ENCODE data around the gene INHBC.
A peak's percentile ranks its signal among the peaks of the same experiment; 100 is the strongest.

The INHBC gene

DNA sequence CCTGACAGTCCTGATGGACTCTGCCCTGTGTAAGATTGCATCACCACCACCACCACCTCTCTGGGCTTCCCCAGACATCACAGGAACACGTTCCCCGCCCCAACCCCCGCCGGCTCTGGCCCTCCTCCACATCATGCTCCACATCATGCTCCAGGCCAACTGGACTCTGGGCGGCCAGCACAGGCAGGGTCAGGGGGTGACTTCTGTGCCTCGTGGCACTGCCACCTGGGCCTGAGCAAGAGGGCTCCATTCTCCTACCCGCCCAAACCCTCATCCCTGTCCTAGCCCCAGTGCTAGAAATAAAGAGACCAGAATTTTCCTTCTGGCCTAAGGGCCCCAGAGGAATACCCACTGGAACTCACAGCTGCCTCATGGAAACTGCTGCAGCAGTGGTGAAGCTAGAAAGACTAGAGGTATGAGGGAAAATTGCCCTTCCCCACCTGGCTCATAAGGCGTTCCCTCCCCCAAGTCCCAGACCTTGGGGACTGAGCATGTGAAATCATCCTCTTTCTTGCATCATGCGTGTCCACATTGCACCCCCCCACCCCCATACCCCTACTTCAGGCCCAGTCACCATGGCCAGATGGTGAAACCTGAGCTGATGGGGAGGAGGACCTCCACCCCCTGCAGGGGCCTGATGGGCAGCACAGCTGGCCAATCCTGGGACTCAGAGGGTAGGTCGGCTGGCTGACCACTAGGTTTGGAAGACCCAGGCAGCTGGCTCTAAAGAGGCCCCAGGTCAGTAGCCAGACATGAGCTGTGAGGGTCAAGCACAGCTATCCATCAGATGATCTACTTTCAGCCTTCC is 20.2 kb downstream of the INHBC start, which contains the start of gene INHBE:
TSS of gene INHBE (plus strand) at position 742 of the 808 bp plus-strand sequence. CDS start 230 bp downstream, outside the sequence.
- DNase-seq: no peak

DNA sequence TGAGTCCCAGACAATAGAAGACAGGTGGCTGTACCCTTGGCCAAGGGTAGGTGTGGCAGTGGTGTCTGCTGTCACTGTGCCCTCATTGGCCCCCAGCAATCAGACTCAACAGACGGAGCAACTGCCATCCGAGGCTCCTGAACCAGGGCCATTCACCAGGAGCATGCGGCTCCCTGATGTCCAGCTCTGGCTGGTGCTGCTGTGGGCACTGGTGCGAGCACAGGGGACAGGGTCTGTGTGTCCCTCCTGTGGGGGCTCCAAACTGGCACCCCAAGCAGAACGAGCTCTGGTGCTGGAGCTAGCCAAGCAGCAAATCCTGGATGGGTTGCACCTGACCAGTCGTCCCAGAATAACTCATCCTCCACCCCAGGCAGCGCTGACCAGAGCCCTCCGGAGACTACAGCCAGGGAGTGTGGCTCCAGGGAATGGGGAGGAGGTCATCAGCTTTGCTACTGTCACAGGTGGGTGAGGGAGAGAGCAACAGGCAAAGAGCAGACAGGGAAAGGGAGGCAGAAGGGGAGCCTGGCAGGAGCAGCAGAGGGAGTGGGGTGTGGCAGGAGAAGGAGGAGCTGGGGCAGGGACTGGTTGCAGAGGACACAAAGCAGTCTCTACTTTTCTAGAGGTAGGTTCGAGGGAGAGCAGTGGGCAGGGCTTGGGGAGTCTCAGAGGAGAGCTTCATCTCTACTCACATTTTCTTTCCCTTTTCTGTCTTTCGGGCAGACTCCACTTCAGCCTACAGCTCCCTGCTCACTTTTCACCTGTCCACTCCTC is 21.0 kb downstream of the INHBC start:
- no peak for DNase-seq

DNA sequence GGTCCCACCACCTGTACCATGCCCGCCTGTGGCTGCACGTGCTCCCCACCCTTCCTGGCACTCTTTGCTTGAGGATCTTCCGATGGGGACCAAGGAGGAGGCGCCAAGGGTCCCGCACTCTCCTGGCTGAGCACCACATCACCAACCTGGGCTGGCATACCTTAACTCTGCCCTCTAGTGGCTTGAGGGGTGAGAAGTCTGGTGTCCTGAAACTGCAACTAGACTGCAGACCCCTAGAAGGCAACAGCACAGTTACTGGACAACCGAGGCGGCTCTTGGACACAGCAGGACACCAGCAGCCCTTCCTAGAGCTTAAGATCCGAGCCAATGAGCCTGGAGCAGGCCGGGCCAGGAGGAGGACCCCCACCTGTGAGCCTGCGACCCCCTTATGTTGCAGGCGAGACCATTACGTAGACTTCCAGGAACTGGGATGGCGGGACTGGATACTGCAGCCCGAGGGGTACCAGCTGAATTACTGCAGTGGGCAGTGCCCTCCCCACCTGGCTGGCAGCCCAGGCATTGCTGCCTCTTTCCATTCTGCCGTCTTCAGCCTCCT is 21.6 kb downstream of the INHBC start:
- peak; percentile 40 for DNase-seq

DNA sequence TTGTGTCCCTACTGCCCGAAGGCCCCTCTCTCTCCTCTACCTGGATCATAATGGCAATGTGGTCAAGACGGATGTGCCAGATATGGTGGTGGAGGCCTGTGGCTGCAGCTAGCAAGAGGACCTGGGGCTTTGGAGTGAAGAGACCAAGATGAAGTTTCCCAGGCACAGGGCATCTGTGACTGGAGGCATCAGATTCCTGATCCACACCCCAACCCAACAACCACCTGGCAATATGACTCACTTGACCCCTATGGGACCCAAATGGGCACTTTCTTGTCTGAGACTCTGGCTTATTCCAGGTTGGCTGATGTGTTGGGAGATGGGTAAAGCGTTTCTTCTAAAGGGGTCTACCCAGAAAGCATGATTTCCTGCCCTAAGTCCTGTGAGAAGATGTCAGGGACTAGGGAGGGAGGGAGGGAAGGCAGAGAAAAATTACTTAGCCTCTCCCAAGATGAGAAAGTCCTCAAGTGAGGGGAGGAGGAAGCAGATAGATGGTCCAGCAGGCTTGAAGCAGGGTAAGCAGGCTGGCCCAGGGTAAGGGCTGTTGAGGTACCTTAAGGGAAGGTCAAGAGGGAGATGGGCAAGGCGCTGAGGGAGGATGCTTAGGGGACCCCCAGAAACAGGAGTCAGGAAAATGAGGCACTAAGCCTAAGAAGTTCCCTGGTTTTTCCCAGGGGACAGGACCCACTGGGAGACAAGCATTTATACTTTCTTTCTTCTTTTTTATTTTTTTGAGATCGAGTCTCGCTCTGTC is 22.3 kb downstream of the INHBC start:
- no peak for DNase-seq

DNA sequence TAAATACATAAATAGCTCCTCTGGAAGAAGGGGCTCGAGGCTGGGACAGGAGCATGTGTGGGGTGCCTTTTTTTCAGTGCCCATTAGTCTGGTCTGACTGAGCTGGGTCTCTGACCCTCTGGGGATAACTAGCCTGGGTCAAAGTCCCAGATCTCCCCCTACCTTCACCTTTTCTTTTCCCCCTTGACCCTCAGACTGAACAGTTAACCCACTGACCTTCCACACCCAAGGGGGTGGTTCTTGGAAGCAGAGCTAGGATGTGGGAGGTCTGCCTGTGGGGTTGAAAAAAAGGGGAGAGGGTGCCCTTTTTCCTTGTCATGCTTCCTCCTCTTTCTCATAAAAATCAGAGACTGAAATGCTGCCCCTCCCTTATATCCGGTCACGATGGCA is 24.1 kb downstream of the INHBC start:
- DNase-seq: no peak

DNA sequence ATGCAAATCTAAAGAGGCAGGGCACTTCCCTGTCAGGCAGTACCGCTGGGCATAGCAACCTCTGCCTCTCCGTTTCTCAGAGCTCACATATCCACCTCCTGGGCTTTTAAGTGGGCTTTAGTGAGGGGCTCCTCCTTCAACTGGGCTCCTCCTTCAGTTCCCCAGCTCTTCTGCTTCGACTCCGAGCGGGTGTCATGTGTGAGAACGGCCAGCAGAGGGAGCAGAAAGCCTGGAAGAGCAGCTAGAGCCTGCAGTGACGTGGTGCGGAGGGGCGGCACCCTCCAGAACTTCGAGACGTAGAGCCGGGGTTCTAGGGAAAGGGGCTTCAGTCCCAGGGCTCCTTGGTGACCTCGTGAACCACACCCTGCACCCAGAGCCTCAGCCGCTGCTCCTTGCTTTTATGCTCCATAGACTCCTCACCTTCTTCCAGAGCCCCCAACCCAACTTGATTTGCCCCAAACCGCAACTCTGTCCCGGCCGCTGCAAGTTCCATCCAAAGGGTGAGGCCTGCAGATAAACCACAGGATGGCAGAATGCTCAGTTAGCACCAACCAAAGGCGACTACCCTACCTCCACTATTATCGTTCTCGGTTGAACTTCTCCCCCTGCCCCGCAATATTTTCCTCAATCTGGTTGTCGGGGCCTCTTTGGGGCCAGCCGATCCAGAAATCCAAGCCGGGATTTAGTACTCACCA is 24.6 kb downstream of the INHBC start:
- peak; percentile 93 for DNase-seq

DNA sequence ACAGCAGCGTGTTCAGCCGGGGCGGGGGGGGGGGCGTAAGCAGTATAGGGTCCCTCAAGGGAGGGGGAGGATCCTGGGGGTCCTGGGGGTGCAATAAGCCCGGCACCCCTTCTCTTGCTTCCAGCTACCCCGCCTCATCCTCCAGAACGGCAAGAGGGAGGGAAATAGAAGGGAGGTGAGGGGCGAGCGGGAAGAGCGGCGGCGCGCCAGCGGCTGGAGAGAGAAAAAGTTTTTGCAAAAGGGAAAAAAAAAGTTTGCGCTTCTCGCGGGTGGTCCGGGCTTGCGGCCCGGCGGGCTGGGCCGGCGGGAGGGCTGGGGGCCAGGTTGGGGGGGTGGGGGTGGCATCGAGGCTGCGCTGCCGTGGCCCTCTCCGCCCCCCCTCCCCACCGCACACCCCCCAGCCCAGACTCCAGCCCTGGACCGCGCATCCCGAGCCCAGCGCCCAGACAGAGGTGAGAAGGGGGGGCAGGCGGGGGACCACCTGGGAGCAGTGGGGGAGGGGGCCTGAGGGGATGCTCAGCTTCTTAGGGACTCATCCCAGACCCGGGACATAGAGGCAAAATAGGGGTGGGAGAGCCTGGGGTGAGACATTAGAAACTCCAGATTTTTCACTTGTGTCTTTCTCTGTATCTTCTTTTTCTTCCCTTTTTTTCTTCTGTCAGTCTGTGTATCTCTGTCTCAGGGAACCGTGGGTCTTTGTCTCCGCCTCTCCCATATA is 25.3 kb downstream of the INHBC start, which contains the start of gene GLI1:
TSS of gene GLI1 (plus strand) at position 36 of the 718 bp plus-strand sequence. CDS start 3,907 bp downstream, outside the sequence.
- no peak for DNase-seq

DNA sequence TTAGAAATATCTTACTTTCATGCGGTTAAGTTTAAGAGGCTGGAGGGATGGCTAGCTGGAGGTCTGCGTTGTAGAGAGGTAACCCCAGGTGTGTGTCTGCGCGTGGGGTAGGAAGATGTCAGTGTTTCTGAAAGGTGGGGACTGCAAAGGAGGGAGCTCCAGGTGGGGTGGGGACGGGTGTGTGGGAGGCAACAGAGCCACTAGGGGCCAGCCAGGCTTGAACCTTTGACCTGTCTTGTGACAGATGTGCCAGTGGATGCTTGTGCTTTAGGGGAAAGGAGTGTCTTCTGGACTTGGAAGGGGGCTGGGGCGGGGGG is 25.8 kb downstream of the INHBC start:
- DNase-seq: no peak

DNA sequence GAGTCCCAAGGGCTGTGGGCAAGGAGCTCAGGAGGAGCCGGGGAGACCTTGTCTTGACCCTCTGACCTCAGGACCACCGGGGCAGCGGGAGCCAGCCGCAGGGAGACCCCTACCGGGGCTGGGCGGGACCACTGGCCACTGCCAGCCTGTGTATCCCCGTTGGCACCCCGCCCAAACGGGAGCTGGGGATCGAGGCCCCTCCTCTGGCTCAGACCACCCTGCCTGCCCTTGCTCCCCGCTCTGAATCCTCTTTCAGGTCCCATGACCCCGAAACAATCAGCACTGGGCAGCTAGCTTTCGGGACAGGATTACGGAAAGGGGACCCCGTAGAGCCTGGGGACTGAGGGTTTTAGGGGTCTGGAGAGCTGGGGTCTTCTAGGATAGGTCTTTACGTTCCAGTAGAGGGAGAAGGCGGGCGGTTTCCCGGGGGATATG is 26.3 kb downstream of the INHBC start:
- DNase-seq: no peak

DNA sequence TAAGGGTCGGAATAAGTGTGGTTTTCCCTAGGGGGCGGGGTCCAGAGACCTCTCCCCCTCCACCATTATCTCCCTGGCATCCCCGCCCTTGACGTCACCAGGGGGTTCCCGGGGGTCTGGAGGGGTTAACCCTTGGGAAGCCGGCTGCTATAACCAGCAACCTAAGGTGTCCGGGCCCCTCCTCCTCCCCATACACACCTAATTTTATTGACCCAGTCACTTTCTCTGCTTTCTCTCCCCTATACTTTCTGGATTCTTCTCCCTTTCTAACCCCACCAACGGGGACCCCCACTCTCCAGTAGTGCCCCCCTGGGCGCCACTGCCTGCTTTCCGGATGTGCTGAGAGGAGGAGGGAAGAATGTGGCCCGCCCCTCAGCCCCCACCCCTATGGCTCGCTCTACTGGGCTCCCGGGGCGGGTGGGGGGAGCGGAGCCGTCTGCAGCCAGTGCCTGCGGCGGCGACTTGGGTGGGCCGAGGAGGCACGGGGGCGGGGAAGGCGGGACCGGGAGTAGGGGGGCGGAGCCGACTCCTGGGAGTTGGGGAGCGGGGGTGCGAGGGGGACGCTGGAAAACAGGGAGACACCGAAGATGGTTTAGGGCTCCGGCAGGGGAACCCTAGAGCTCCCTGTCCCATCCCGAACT is 26.8 kb downstream of the INHBC start:
- no peak for DNase-seq

DNA sequence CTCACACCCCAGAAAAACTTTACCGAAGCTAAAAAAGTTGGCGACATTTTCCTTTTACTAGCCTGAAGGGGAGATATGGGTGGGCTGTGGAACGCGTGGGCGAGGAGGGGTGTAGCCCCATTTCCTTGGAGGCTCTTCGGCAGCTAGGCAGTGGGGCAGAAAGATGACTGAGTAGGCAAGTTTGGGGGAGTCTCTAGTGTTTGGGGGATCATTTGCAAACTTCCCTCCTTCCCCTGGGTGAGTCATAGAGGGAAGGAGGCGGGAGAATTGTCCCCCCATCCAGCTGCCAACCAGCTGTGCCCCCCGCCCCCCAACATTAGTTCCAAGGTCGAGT is 27.3 kb downstream of the INHBC start:
- DNase-seq: no peak

DNA sequence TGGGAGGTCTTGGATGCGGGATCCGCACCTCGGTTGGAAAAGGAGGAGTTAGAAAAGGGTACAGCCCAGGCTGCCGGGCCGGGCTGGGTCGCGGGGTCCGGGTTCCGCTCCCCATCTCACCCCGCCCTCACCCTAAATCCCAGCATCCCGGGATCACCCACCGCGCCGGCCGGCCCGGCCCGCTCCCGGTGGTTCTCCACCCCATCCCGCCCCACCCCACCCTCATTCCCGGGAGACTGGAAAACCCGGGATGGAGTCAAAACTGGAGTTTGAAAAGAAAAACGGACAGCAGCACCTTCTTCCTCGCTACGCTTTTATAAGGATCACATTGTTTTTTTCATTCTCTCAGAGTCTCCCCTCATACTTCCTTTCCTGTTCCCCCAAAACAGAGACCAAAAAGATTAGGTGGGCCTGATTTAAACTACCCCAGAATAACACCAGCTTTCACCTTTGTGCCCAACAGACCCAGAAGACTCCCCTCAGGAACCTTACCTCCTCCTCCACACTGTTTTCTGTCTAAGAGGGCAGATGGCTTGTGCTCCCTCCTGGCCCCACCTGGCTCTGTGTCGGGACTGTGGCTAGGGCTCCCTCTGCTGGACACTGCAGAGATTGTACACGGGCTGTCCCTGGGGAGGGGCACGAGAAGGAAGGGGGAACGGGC is 27.8 kb downstream of the INHBC start:
- peak; percentile 81 for DNase-seq

DNA sequence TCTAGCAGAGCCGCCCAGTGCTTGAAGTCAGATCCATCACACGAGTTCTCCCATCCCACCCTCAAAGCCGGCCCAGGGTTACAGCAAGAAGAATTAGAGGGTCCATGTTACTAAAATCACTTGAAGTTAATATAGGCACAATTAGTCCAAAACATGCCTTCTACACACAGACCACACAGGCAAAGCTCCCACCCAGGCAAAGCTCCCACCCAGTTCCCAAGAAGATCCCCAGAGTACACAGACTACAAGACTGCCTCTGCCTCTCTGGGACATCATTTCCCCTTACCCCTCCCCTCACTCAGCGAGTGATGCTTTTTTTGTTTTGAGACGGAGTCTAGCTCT is 28.3 kb downstream of the INHBC start:
- DNase-seq: no peak

DNA sequence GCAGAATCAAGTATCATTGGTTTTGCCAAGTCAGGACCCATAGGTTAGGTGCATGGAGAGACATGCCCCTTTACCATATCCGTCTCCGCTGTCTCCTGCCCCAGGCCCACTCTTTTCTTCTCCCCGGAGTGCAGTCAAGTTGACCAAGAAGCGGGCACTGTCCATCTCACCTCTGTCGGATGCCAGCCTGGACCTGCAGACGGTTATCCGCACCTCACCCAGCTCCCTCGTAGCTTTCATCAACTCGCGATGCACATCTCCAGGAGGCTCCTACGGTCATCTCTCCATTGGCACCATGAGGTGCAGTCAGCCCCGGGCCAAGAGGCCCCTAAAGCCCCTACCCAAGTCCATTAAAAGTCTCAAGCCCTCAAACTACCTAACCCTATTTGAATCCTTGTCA is 30.0 kb downstream of the INHBC start:
- no peak for DNase-seq

DNA sequence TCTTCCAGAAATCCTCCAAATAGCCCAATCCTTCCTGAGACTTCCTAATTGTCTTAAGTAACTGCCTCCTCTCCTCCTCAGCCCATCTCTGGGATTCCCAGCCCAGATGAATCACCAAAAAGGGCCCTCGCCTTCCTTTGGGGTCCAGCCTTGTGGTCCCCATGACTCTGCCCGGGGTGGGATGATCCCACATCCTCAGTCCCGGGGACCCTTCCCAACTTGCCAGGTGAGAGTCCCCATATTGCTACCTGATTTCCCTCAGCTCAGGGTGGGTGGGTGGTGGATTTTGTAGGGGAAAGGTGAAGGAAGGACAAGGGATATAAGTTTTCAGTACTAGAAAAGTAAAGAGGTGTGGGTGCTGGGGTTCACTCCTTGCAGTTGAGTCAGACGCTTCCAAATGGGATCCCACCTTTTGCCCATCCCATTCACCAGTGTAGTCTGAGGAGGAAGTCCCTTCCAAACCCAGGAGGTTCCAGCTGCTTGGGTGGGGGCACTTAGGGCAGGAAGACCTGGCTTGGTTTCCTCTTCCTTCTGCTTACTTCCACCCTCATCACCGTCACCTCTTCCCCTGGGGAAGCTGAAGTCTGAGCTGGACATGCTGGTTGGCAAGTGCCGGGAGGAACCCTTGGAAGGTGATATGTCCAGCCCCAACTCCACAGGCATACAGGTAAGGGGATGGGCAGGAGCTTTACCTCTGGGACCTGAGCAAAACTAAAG is 30.6 kb downstream of the INHBC start:
- DNase-seq: no peak

DNA sequence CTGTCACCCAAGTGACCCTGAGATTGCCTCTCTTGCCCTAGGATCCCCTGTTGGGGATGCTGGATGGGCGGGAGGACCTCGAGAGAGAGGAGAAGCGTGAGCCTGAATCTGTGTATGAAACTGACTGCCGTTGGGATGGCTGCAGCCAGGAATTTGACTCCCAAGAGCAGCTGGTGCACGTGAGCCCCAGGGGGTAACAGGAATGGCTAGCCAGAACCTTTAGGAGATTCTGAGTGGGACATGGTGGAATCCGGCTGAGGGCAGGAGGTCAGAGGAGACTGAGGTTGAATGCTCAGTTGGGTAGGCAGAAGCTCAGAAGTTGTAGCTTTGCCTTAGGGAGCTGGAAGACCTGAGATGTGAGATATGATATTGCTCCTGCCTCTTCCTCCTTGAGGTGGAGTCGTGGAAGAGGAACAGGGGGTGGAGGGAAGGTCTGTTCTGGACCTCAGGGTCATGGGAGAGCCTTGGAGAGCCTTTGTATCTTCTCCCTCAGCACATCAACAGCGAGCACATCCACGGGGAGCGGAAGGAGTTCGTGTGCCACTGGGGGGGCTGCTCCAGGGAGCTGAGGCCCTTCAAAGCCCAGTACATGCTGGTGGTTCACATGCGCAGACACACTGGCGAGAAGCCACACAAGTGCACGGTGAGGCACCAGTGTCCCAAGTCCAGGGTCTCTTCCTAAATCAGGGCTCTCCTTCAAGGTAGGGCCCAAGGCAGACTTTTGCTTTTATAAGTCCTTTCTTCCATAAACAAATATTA is 31.3 kb downstream of the INHBC start:
- no peak for DNase-seq

DNA sequence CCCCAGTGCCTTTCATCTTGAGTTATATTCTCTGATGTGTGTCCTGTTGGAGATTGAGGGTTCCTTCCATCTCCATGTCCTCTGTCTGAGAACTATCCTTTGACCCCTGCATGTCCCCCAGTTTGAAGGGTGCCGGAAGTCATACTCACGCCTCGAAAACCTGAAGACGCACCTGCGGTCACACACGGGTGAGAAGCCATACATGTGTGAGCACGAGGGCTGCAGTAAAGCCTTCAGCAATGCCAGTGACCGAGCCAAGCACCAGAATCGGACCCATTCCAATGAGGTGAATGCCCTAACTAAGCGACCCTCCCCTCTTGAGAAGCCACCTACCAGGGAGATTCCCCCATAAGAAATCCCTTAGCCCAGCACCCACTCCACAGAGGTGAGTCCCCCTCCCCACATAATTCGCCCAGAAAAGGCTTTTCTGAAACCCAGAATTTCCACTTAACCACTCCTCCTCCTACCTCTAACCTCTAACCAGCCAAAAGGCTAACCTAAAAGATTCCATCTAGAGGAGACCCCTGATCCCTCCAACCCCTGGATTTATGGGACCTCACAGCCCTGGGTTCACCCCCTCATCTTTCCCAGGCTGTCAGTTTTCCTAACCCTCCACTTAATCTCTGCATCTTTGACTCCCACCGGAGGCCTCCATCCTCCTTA is 32.8 kb downstream of the INHBC start:
- DNase-seq: no peak

DNA sequence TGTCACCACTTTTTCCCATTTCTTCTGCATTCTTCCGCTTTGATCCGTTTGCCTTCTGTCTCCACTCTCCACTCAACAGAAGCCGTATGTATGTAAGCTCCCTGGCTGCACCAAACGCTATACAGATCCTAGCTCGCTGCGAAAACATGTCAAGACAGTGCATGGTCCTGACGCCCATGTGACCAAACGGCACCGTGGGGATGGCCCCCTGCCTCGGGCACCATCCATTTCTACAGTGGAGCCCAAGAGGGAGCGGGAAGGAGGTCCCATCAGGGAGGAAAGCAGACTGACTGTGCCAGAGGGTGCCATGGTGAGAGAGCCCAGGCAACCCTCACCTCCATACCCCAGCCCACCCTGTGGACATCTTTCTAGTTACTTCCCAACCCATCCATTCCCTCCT is 33.3 kb downstream of the INHBC start:
- DNase-seq: no peak

Data from GDM1 (cell line).